ENCODE results near the gene CDH4. TPM values are rescaled to one million over a fixed set of nuclear protein-coding genes. Genes with fewer than 3 reads are reported as not detected.

Gene CDH4
- polyA plus RNA-seq, 2 donors: 0.02 to 0.05 TPM

DNA sequence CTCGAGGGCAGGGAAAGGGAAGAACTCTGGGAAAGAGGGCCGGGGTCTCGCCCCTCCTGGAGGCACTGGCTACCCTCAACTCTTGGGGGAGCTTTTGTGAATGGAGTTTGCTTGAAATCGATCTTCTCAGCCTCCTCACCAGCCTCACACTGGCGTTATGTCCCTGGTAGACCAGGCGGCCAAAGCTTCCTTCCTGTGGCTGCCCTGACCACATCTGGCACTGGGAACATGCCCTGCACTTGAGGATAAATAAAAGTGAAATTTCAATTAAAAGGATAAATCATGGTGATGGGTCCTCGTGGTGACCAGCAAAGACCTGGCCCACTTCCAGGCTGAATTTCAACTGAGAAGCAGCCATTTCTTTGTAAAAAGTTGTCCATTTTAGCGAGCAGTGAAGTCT, 578.9 kb downstream of the CDH4 start:
- Histone ChIP-seq H3K4me3 (ENCODE audit: low read depth in 1 of 2, low read length in 2 of 2) (no peak overlapping the region), H3K27ac (ENCODE audit: low read depth in 2 of 2, low read length in 1 of 2) (no peak overlapping the region), H3K36me3 (ENCODE audit: control insufficient read depth in 2 of 2, insufficient read depth in 2 of 2, low read length in 1 of 2) (no peaks in the 10 kb centered on the region), H3K4me1 (ENCODE audit: control insufficient read depth in 2 of 2, insufficient read depth in 2 of 2, low read length in 1 of 2) (peaks cover 0 to 3% of the 10 kb centered on the region in 2 donors), H3K9me3 (ENCODE audit: control insufficient read depth in 2 of 2, insufficient read depth in 1 of 2, low read depth in 1 of 2, low read length in 1 of 2) (no peaks in the 10 kb centered on the region), H3K27me3 (ENCODE audit: control insufficient read depth in 1 of 2, insufficient read depth in 2 of 2, low read length in 2 of 2) (peaks cover 0 to 3% of the 10 kb centered on the region in 2 donors)
- 63 to 66% methylated on average over 8 of the region's 8 CpGs for WGBS, 2 donors

GRCh38 chr20:61832181-61832580, 580.1 kb downstream of the CDH4 start:
- H3K27ac ChIP-seq (ENCODE audit: low read depth in 2 of 2, low read length in 1 of 2): no peak overlapping the region
- WGBS, 2 donors: 81 to 93% methylated on average over 2 of the region's 2 CpGs
- no peaks in the 10 kb centered on the region for H3K36me3 ChIP-seq (ENCODE audit: control insufficient read depth in 2 of 2, insufficient read depth in 2 of 2, low read length in 1 of 2)
- H3K4me1 ChIP-seq (ENCODE audit: control insufficient read depth in 2 of 2, insufficient read depth in 2 of 2, low read length in 1 of 2): peaks cover 0 to 3% of the 10 kb centered on the region in 2 donors
- H3K4me3 ChIP-seq (ENCODE audit: low read depth in 1 of 2, low read length in 2 of 2): no peak overlapping the region
- H3K27me3 ChIP-seq (ENCODE audit: control insufficient read depth in 1 of 2, insufficient read depth in 2 of 2, low read length in 2 of 2): peaks cover 0 to 3% of the 10 kb centered on the region in 2 donors
- H3K9me3 ChIP-seq (ENCODE audit: control insufficient read depth in 2 of 2, insufficient read depth in 1 of 2, low read depth in 1 of 2, low read length in 1 of 2): no peaks in the 10 kb centered on the region

DNA sequence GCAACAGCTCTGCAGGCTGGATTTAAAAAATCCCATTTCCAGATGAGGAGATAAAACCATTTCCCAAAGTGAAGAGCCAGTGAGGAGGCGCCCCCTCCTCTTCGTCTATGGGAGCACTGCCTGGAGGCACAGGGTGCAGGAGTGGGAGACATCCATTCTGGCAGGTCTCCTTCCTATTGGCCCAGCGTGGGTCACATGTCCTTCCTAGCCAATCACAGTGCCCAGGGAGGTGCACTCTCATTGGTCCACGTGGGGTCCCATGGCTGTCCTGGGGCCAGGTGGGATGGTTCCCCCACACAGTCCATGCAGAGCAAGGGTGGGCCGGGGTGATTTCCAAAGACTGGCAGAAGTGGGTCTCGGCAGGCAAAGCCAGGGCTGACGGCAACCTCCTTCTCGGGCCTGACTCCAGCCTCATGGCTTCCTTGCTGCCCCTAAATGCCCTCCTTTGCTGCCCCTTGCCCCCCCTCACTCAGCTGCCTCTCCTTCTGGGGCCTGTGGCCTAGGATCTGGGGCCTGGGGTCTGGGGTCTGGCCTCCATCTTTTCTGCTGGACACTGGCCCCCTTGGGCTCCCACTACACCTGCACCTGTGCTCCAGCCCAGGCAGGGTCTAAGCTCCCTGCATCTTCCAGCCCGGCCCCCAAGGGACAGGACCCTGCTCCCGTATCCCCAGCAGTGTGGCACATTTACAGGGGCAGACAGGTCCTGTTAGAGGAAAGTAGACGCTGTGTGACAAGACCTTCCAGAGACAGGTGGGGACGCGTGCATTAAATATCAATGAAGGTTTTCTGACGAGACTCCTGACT, 581.9 kb downstream of the CDH4 start:
- Histone ChIP-seq H3K27ac (ENCODE audit: low read depth in 2 of 2, low read length in 1 of 2) (no peak overlapping the region), H3K9me3 (ENCODE audit: control insufficient read depth in 2 of 2, insufficient read depth in 1 of 2, low read depth in 1 of 2, low read length in 1 of 2) (no peaks in the 10 kb centered on the region), H3K4me3 (ENCODE audit: low read depth in 1 of 2, low read length in 2 of 2) (no peak overlapping the region), H3K27me3 (ENCODE audit: control insufficient read depth in 1 of 2, insufficient read depth in 2 of 2, low read length in 2 of 2) (peaks cover 0 to 3% of the 10 kb centered on the region in 2 donors), H3K36me3 (ENCODE audit: control insufficient read depth in 2 of 2, insufficient read depth in 2 of 2, low read length in 1 of 2) (no peaks in the 10 kb centered on the region), H3K4me1 (ENCODE audit: control insufficient read depth in 2 of 2, insufficient read depth in 2 of 2, low read length in 1 of 2) (peaks cover 0 to 3% of the 10 kb centered on the region in 2 donors)
- 78 to 84% methylated on average over 14 of the region's 14 CpGs for WGBS, 2 donors

DNA sequence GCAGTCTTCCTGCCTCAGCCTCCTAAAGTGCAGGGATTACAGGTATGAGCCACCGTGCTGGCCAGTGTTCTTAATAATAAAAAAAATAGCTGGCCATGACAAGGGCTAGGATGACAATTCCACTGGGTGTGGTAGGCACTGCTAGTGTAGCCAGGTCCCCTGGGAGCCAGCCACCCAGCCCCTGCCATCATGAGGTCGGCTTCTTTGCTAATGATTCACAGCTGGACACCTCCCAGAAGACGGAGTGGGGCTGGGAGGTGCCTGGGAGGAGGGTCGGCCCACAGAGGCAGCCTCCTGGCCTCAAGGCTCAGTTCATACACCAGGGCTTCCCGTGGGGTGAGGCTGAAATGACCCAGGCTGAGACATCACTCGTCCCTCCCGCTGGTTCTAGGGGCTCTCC, 583.2 kb downstream of the CDH4 start:
- H3K4me3 ChIP-seq (ENCODE audit: low read depth in 1 of 2, low read length in 2 of 2): no peak overlapping the region
- peaks cover 0 to 3% of the 10 kb centered on the region in 2 donors for H3K27me3 ChIP-seq (ENCODE audit: control insufficient read depth in 1 of 2, insufficient read depth in 2 of 2, low read length in 2 of 2)
- H3K27ac ChIP-seq (ENCODE audit: low read depth in 2 of 2, low read length in 1 of 2): no peak overlapping the region
- 49 to 56% methylated on average over 7 of the region's 7 CpGs for WGBS, 2 donors
- H3K9me3 ChIP-seq (ENCODE audit: control insufficient read depth in 2 of 2, insufficient read depth in 1 of 2, low read depth in 1 of 2, low read length in 1 of 2): no peaks in the 10 kb centered on the region
- peaks cover 0 to 3% of the 10 kb centered on the region in 2 donors for H3K4me1 ChIP-seq (ENCODE audit: control insufficient read depth in 2 of 2, insufficient read depth in 2 of 2, low read length in 1 of 2)
- H3K36me3 ChIP-seq (ENCODE audit: control insufficient read depth in 2 of 2, insufficient read depth in 2 of 2, low read length in 1 of 2): no peaks in the 10 kb centered on the region

DNA sequence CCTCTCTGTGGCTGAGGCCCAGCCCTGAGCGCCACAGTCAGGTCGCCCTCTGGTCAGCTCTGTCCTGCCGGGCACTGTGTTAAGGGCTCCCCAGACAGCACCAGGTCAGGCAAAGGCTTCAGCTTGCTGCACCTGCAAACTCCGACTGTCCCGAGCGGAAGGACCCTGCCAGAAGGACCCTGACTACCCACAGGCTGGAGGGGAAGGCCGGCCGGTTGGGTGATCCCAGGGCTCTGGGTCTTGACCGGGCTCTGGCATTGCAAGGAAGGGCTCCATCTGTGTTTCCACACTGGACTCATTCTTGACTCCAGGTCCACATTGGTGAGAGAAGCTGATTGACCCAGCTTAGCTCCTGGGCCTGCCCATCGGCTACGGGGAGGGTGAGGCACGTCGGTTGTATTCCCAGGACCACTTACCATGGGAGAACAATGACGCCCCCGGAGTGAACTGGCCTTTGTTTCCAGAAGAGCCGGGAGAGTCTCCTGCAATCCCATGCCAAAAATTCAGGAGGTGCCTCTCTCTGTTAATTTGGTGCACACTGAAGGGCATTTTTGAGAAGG, 583.8 kb downstream of the CDH4 start:
- H3K27ac ChIP-seq (ENCODE audit: low read depth in 2 of 2, low read length in 1 of 2): no peak overlapping the region
- WGBS, 2 donors: 85 to 87% methylated on average over 16 of the region's 16 CpGs
- H3K4me1 ChIP-seq (ENCODE audit: control insufficient read depth in 2 of 2, insufficient read depth in 2 of 2, low read length in 1 of 2): peaks cover 0 to 3% of the 10 kb centered on the region in 2 donors
- no peaks in the 10 kb centered on the region for H3K9me3 ChIP-seq (ENCODE audit: control insufficient read depth in 2 of 2, insufficient read depth in 1 of 2, low read depth in 1 of 2, low read length in 1 of 2)
- H3K27me3 ChIP-seq (ENCODE audit: control insufficient read depth in 1 of 2, insufficient read depth in 2 of 2, low read length in 2 of 2): peaks cover 0 to 3% of the 10 kb centered on the region in 2 donors
- H3K4me3 ChIP-seq (ENCODE audit: low read depth in 1 of 2, low read length in 2 of 2): no peak overlapping the region
- no peaks in the 10 kb centered on the region for H3K36me3 ChIP-seq (ENCODE audit: control insufficient read depth in 2 of 2, insufficient read depth in 2 of 2, low read length in 1 of 2)

DNA sequence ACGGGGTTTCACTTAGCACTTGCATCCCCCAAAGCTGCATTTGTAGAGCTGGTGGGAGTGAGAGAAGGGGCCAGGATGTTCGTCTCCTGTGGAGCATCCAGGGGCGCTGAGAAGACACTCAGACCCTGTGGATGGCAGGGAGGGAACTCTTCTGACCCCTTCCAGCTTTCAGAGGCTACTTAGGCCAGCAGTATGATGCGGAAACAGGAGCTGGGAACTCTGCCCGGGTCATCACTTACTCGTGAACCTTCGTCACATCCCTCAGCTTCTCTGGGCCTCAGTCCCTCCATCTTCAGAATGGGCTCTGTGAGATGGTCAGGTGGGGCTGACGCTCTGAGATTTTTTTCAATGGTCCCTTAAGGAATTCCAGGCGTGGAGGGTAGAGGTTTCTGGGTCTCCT, 585.1 kb downstream of the CDH4 start:
- Histone ChIP-seq H3K27me3 (ENCODE audit: control insufficient read depth in 1 of 2, insufficient read depth in 2 of 2, low read length in 2 of 2) (no peaks in the 10 kb centered on the region), H3K9me3 (ENCODE audit: control insufficient read depth in 2 of 2, insufficient read depth in 1 of 2, low read depth in 1 of 2, low read length in 1 of 2) (no peaks in the 10 kb centered on the region), H3K36me3 (ENCODE audit: control insufficient read depth in 2 of 2, insufficient read depth in 2 of 2, low read length in 1 of 2) (no peaks in the 10 kb centered on the region), H3K4me3 (ENCODE audit: low read depth in 1 of 2, low read length in 2 of 2) (no peak overlapping the region), H3K27ac (ENCODE audit: low read depth in 2 of 2, low read length in 1 of 2) (no peak overlapping the region), H3K4me1 (ENCODE audit: control insufficient read depth in 2 of 2, insufficient read depth in 2 of 2, low read length in 1 of 2) (peaks cover 0 to 3% of the 10 kb centered on the region in 2 donors)
- WGBS, 2 donors: 72 to 78% methylated on average over 9 of the region's 9 CpGs

GRCh38 chr20:61839223-61839911, 587.3 kb downstream of the CDH4 start:
- H3K27ac ChIP-seq (ENCODE audit: low read depth in 2 of 2, low read length in 1 of 2): no peak overlapping the region
- H3K4me3 ChIP-seq (ENCODE audit: low read depth in 1 of 2, low read length in 2 of 2): no peak overlapping the region
- no peaks in the 10 kb centered on the region for H3K9me3 ChIP-seq (ENCODE audit: control insufficient read depth in 2 of 2, insufficient read depth in 1 of 2, low read depth in 1 of 2, low read length in 1 of 2)
- H3K27me3 ChIP-seq (ENCODE audit: control insufficient read depth in 1 of 2, insufficient read depth in 2 of 2, low read length in 2 of 2): no peaks in the 10 kb centered on the region
- 89 to 92% methylated on average over 10 of the region's 10 CpGs for WGBS, 2 donors
- no peaks in the 10 kb centered on the region for H3K4me1 ChIP-seq (ENCODE audit: control insufficient read depth in 2 of 2, insufficient read depth in 2 of 2, low read length in 1 of 2)
- H3K36me3 ChIP-seq (ENCODE audit: control insufficient read depth in 2 of 2, insufficient read depth in 2 of 2, low read length in 1 of 2): no peaks in the 10 kb centered on the region

DNA sequence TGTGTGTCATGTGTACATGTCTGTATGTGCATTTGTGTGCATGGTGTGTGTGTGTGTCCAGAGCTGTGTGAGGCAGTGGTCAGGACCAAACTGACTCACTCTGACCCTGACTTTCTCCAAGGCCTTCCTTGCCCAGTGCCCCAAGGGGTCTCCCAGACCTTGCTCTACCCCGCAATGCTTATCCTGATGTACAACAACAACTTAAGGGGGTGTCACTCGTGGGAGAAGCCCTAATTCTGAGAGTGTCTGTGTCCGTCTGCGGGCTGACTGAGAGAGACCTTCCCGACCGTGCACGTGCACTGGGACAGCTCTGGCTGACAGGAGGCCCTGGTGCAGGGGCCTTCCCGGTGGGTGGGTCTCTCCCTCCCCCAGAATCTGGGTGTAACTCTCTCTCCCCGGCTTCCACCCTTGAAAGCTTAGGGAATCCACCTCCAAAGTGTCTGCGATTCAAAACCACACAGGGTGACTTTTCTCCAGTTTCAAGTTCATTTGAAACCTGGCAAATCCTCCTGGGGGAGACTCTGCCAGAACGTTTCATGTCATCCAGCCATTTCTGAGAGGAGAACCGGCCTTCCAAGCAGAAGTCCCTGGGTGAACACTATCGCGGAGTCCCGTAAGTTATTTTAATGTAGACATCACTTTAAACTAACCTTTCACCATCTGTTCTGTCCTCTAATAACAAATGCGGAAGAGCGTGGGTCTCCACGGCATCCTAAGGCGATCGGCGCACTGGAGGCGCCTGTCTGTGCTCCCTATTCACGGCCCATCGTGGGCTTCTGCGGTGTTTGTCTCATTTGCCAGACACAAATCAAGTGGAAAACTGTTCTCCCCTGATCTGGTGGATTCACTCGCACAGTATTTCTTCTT, 588.1 kb downstream of the CDH4 start:
- H3K9me3 ChIP-seq (ENCODE audit: control insufficient read depth in 2 of 2, insufficient read depth in 1 of 2, low read depth in 1 of 2, low read length in 1 of 2): no peaks in the 10 kb centered on the region
- H3K36me3 ChIP-seq (ENCODE audit: control insufficient read depth in 2 of 2, insufficient read depth in 2 of 2, low read length in 1 of 2): no peaks in the 10 kb centered on the region
- WGBS, 2 donors: 72 to 80% methylated on average over 26 of the region's 26 CpGs
- H3K4me3 ChIP-seq (ENCODE audit: low read depth in 1 of 2, low read length in 2 of 2): no peak overlapping the region
- no peak overlapping the region for H3K27ac ChIP-seq (ENCODE audit: low read depth in 2 of 2, low read length in 1 of 2)
- no peaks in the 10 kb centered on the region for H3K27me3 ChIP-seq (ENCODE audit: control insufficient read depth in 1 of 2, insufficient read depth in 2 of 2, low read length in 2 of 2)
- no peaks in the 10 kb centered on the region for H3K4me1 ChIP-seq (ENCODE audit: control insufficient read depth in 2 of 2, insufficient read depth in 2 of 2, low read length in 1 of 2)

GRCh38 chr20:61840779-61841455, 588.9 kb downstream of the CDH4 start:
- H3K27ac ChIP-seq (ENCODE audit: low read depth in 2 of 2, low read length in 1 of 2): no peak overlapping the region
- WGBS, 2 donors: 85 to 87% methylated on average over 26 of the region's 26 CpGs

More at GRCh38 chr20:61840779-61841455, 588.9 kb downstream of the CDH4 start:
- no peaks in the 10 kb centered on the region for H3K36me3 ChIP-seq (ENCODE audit: control insufficient read depth in 2 of 2, insufficient read depth in 2 of 2, low read length in 1 of 2)
- H3K9me3 ChIP-seq (ENCODE audit: control insufficient read depth in 2 of 2, insufficient read depth in 1 of 2, low read depth in 1 of 2, low read length in 1 of 2): no peaks in the 10 kb centered on the region
- no peaks in the 10 kb centered on the region for H3K4me1 ChIP-seq (ENCODE audit: control insufficient read depth in 2 of 2, insufficient read depth in 2 of 2, low read length in 1 of 2)
- H3K4me3 ChIP-seq (ENCODE audit: low read depth in 1 of 2, low read length in 2 of 2): no peak overlapping the region
- no peaks in the 10 kb centered on the region for H3K27me3 ChIP-seq (ENCODE audit: control insufficient read depth in 1 of 2, insufficient read depth in 2 of 2, low read length in 2 of 2)
